SK-N-SH (cell line): Measurements from ENCODE around the gene RASGRP4. TPM values are rescaled to one million over a fixed set of nuclear protein-coding genes. Genes with fewer than 3 reads are reported as not detected.

Experiments
- CTCF ChIA-PET: fragments of 300-600, 350-600 bp; formaldehyde crosslinking; extraction: SDS; loops from one replicate; lab custom pipeline; 2021; lab: Yijun Ruan, JAX
- POLR2A ChIA-PET: fragments of 350-600 bp; sonication (Branson Sonifier 250); formaldehyde crosslinking; extraction: SDS; loops from one replicate; lab custom pipeline; 2020; ENCODE audit warnings: antibody characterized with exemption, inconsistent platforms; lab: Yijun Ruan, JAX
- DNase-seq: peaks from one replicate; pipeline ENCODE4 v3.0.0; 2012
- H2AFZ ChIP-seq: fragments of 200-600 bp; sonication (generic); 2 replicates; pipeline ENCODE4 v1.8.1; 2016; ENCODE audit warnings: antibody characterized with exemption, mild to moderate bottlenecking, low read depth
- H3F3A ChIP-seq: fragments of 200-600 bp; sonication (generic); replicated peaks from 2 replicates; pipeline ENCODE3; 2016; ENCODE audit warnings: antibody characterized with exemption, mild to moderate bottlenecking; ENCODE audit not compliant: insufficient read depth
- H3K27ac ChIP-seq, 2 experiments: fragments of 200-500 bp in 1 of 2; fragments of 200-600 bp in 1 of 2; sonication (Bioruptor generic) in 1 of 2; sonication (generic), shearing (Covaris generic) in 1 of 2; 2 replicates each; pipeline versions ENCODE4 v1.5.1 to v1.6.1; 2014 to 2016; ENCODE audit warnings: low read depth in 2 of 2, inconsistent platforms in 1 of 2, low read length in 1 of 2, mild to moderate bottlenecking in 1 of 2, mixed read lengths in 1 of 2
- H3K27me3 ChIP-seq: fragments of 200-600 bp; sonication (generic), shearing (Covaris generic); 2 replicates; pipeline ENCODE4 v1.6.1; 2016; ENCODE audit warnings: mixed run types; ENCODE audit not compliant: insufficient read depth
- H3K36me3 ChIP-seq, 2 experiments: fragments of 200-500 bp in 1 of 2; fragments of 200-600 bp in 1 of 2; sonication (Bioruptor generic) in 1 of 2; sonication (generic) in 1 of 2; replicated peaks in 1 of 2; 2 replicates each; pipeline versions ENCODE3 to v1.5.1; 2014 to 2016; ENCODE audit warnings: low read length in 1 of 2, mild to moderate bottlenecking in 1 of 2; ENCODE audit not compliant: insufficient read depth in 2 of 2, control insufficient read depth in 1 of 2
- H3K4me1 ChIP-seq, 2 experiments: fragments of 200-500 bp in 1 of 2; fragments of 200-600 bp in 1 of 2; sonication (Bioruptor generic) in 1 of 2; sonication (generic), shearing (Covaris generic) in 1 of 2; 2 replicates each; pipeline versions ENCODE4 v1.5.1 to v1.6.1; 2014 to 2016; ENCODE audit warnings: low read depth in 1 of 2, low read length in 1 of 2, mixed run types in 1 of 2; ENCODE audit not compliant: insufficient read depth in 2 of 2, control insufficient read depth in 1 of 2
- H3K4me2 ChIP-seq: fragments of 200-600 bp; sonication (generic), shearing (Covaris generic); 2 replicates; pipeline ENCODE4 v1.6.1; 2017; ENCODE audit warnings: mixed run types
- H3K4me3 ChIP-seq, 2 experiments: fragments of 200-500 bp in 1 of 2; fragments of 200-600 bp in 1 of 2; sonication (Bioruptor generic) in 1 of 2; sonication (generic), shearing (Covaris generic) in 1 of 2; 2 replicates each; pipeline versions ENCODE4 v1.5.1 to v1.8.1; 2014 to 2016; ENCODE audit warnings: low read depth in 2 of 2, inconsistent platforms in 1 of 2, low read length in 1 of 2, mild to moderate bottlenecking in 1 of 2, mixed read lengths in 1 of 2, moderate library complexity in 1 of 2
- H3K79me2 ChIP-seq: fragments of 200-600 bp; sonication (generic); 2 replicates; pipeline ENCODE4 v1.8.1; 2017; ENCODE audit warnings: mild to moderate bottlenecking; ENCODE audit not compliant: insufficient read depth
- H3K9ac ChIP-seq: fragments of 200-600 bp; sonication (generic); 2 replicates; pipeline ENCODE4 v1.6.1; 2017; ENCODE audit warnings: mixed run types
- H3K9me2 ChIP-seq: fragments of 200-600 bp; sonication (generic); 2 replicates; pipeline ENCODE4 v1.6.1; 2017; ENCODE audit warnings: mixed run types
- H3K9me3 ChIP-seq: fragments of 200-600 bp; sonication (generic); 2 replicates; pipeline ENCODE4 v1.6.1; 2017; ENCODE audit warnings: mixed run types, mild to moderate bottlenecking, moderate library complexity
- H4K20me1 ChIP-seq: fragments of 200-600 bp; sonication (generic); 2 replicates; pipeline ENCODE4 v1.6.1; 2017; ENCODE audit warnings: mild to moderate bottlenecking, mixed run types; ENCODE audit not compliant: insufficient read depth
- CHD2 ChIP-seq: fragments of 150-350 bp; IDR thresholded peaks from 2 replicates; pipeline ENCODE4 v1.6.1; 2018; ENCODE audit warnings: low read length; ENCODE audit not compliant: partially characterized antibody
- EP300 ChIP-seq, 2 experiments: IDR thresholded peaks; 2 replicates each; pipeline versions ENCODE4 v1.4.0 to v1.6.1; 2012; ENCODE audit warnings: borderline replicate concordance in 1 of 2, low read depth in 1 of 2, low read length in 1 of 2
- EZH2phosphoT487 ChIP-seq: fragments of 200-600 bp; sonication (generic); IDR thresholded peaks from 2 replicates; pipeline ENCODE4 v1.6.1; 2017; ENCODE audit warnings: low read depth, mixed run types, mild to moderate bottlenecking, antibody characterized with exemption, moderate library complexity, borderline replicate concordance
- FOXJ3 ChIP-seq: sonication (generic); formaldehyde crosslinking; IDR thresholded peaks from 2 replicates; pipeline ENCODE4 v1.5.1; 2020; ENCODE audit warnings: mild to moderate bottlenecking, missing genetic modification reagents
- FOXM1 ChIP-seq: IDR thresholded peaks from 2 replicates; pipeline ENCODE4 v1.4.0; 2012; ENCODE audit warnings: low read depth, mild to moderate bottlenecking
- GATA2 ChIP-seq: sonication (generic); formaldehyde crosslinking; IDR thresholded peaks from 2 replicates; pipeline ENCODE4 v1.5.0; 2020; ENCODE audit warnings: mild to moderate bottlenecking, missing genetic modification reagents
- MEF2A ChIP-seq: IDR thresholded peaks from 2 replicates; pipeline ENCODE4 v1.4.0; 2012; ENCODE audit warnings: low read depth, borderline replicate concordance
- MXI1 ChIP-seq: IDR thresholded peaks from 2 replicates; pipeline ENCODE4 v1.6.1; 2012; ENCODE audit warnings: mild to moderate bottlenecking, low read depth, low read length, improper control_type of control experiment
- NFIC ChIP-seq: IDR thresholded peaks from 2 replicates; pipeline ENCODE4 v1.4.0; 2012; ENCODE audit warnings: borderline replicate concordance
- NRF1 ChIP-seq: IDR thresholded peaks from 2 replicates; pipeline ENCODE4 v1.6.1; 2012; ENCODE audit warnings: low read depth, mild to moderate bottlenecking, low read length
- POLR2AphosphoS5 ChIP-seq: IDR thresholded peaks from 2 replicates; pipeline ENCODE4 v1.6.1; 2012; ENCODE audit warnings: low read depth, low read length
- RCOR1 ChIP-seq: fragments of 150-350 bp; IDR thresholded peaks from 2 replicates; pipeline ENCODE4 v1.6.1; 2017; ENCODE audit warnings: antibody characterized with exemption, low read length
- SIN3A ChIP-seq: IDR thresholded peaks from 2 replicates; pipeline ENCODE4 v1.6.1; 2012; ENCODE audit warnings: low read depth, mild to moderate bottlenecking, low read length, moderate library complexity, borderline replicate concordance
- SMC3 ChIP-seq: IDR thresholded peaks from 2 replicates; pipeline ENCODE4 v1.6.1; 2012; ENCODE audit warnings: low read depth, low read length, improper control_type of control experiment
- TCF12 ChIP-seq: IDR thresholded peaks from 2 replicates; pipeline ENCODE4 v1.4.0; 2012
- TEAD4 ChIP-seq: IDR thresholded peaks from 2 replicates; pipeline ENCODE4 v1.4.0; 2012; ENCODE audit warnings: mild to moderate bottlenecking, borderline replicate concordance; ENCODE audit not compliant: insufficient read depth
- YY1 ChIP-seq: IDR thresholded peaks from 2 replicates; pipeline ENCODE4 v1.4.0; 2012; ENCODE audit warnings: low read depth, mild to moderate bottlenecking
- WGBS: methylation state at CpG from one replicate; pipeline ENCODE4 v1.1.6; 2017; ENCODE audit warnings: low lambda C conversion rate; 5-methylcytosine and 5-hydroxymethylcytosine counted together
- polyA plus RNA-seq, 3 experiments: library from polyadenylated mRNA; depleted of rRNA; stranded (reverse); fragments of >200 nt; gene quantifications; 2 replicates each; pipeline ENCODE4 v1.2.3, GENCODE V29; 2012
- TF ChIP-seq, protein P1 (sequence below): IDR thresholded peaks from 2 replicates; pipeline ENCODE4 v1.6.1; 2012; ENCODE audit warnings: mild to moderate bottlenecking, low read depth, low read length, moderate library complexity
- TF ChIP-seq, protein P2 (sequence below): IDR thresholded peaks from 2 replicates; pipeline ENCODE4 v1.4.0; 2012; ENCODE audit warnings: low read depth, borderline replicate concordance

Gene RASGRP4
- polyA plus RNA-seq, 1 of the 3 experiments (the other 2 are of a cell fraction): not detected

GRCh38 chr19:38386971-38387549, 39.0 kb downstream of the RASGRP4 start:
- Histone ChIP-seq H3K27me3 (no peaks in the 10 kb centered on the region), H3K4me3 (peak overlapping the region; percentile 84 to 99), H3K4me2 (peak overlapping the region; percentile 98), H3F3A (peaks cover 22% of the 10 kb centered on the region), H3K9ac (peak overlapping the region; percentile 70), H3K9me3 (no peaks in the 10 kb centered on the region), H3K27ac (peak overlapping the region; percentile 88 to 95), H4K20me1 (0 out of 2 replicates have a peak, but pooled peaks cover 5% of the 10 kb centered on the region), H3K4me1 (peaks cover 9 to 13% of the 10 kb centered on the region in 2 experiments; a peak in 2 of 4 replicates), H2AFZ (peak overlapping the region; percentile 78; the same call in 1 of the 2 replicates), H3K36me3 (peaks cover 16 to 26% of the 10 kb centered on the region in 2 experiments), H3K79me2 (peaks cover 30% of the 10 kb centered on the region), H3K9me2 (no peaks in the 10 kb centered on the region)
- TF ChIP-seq GATA2 (CRISPR knock-in tag): no peak
- no peak for TF ChIP-seq MXI1
- no peak for TF ChIP-seq SMC3
- no peak for TF ChIP-seq FOXM1
- TF ChIP-seq TCF12: no peak
- TF ChIP-seq TEAD4: no peak
- no peak for TF ChIP-seq NFIC
- no peak for TF ChIP-seq EZH2phosphoT487
- no peak for TF ChIP-seq RCOR1
- no peak for TF ChIP-seq POLR2AphosphoS5
- TF ChIP-seq NRF1: no peak
- no peak for TF ChIP-seq FOXJ3
- TF ChIP-seq CHD2: no peak
- DNase-seq: peak; percentile 63
- WGBS: 61% methylated on average over 28 of the region's 36 CpGs
- POLR2A ChIA-PET: interaction anchor here (0.6 to 4.1 kb wide), 5 partner anchors 12 to 588 kb away, joined by 3 to 30 read pairs (median 7); partner anchors contain the start of genes FAM98C, FBXO17 and PSMD8
- CTCF ChIA-PET: interaction anchor here (0.8 to 4.1 kb wide), 5 partner anchors 11 to 543 kb away, joined by 3 to 34 read pairs (median 4); partner anchors contain the start of genes CATSPERG, FAM98C, MRPS12 and SARS2

DNA sequence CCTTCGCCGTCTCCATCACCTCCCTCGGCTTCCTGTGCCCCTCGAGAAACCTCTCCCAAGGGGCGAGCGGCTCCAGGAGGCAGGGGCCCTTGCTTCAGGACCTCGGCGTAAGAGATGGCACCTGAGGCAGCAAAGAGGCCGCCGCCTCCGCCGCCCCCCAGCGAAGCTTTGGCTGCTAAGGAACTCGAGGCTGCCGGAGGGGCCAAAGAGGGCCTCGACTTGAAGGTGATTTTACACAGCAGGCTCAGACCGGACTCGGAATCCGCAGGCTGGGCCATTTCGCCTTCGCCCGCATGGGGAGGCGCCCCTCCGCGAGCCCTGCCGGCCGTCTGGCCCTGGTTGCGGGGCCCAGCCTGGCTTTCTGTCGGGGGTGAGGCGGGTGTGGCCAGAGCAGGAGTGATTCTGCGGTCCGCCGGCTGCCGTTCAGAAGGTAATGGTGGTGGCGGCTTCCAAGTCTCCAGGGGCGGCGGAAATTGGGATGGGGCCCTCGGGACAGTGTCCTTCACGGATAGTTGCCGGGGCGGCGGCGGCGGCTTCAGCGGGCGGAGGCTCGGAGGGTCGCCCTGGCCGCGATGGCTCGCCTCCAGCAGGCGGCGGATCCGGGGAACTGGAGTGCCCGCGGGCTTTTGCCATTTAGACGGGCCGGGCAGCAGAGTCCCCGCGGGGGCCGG, 39.6 kb downstream of the RASGRP4 start:
- TF ChIP-seq EZH2phosphoT487: no peak
- no peak for TF ChIP-seq SIN3A
- TF ChIP-seq EP300 (IDR thresholded peaks at IDR 0.05; ENCODE audit: borderline replicate concordance in 1 of 2, low read depth in 1 of 2, low read length in 1 of 2): no peak
- TF ChIP-seq, protein P1, sequence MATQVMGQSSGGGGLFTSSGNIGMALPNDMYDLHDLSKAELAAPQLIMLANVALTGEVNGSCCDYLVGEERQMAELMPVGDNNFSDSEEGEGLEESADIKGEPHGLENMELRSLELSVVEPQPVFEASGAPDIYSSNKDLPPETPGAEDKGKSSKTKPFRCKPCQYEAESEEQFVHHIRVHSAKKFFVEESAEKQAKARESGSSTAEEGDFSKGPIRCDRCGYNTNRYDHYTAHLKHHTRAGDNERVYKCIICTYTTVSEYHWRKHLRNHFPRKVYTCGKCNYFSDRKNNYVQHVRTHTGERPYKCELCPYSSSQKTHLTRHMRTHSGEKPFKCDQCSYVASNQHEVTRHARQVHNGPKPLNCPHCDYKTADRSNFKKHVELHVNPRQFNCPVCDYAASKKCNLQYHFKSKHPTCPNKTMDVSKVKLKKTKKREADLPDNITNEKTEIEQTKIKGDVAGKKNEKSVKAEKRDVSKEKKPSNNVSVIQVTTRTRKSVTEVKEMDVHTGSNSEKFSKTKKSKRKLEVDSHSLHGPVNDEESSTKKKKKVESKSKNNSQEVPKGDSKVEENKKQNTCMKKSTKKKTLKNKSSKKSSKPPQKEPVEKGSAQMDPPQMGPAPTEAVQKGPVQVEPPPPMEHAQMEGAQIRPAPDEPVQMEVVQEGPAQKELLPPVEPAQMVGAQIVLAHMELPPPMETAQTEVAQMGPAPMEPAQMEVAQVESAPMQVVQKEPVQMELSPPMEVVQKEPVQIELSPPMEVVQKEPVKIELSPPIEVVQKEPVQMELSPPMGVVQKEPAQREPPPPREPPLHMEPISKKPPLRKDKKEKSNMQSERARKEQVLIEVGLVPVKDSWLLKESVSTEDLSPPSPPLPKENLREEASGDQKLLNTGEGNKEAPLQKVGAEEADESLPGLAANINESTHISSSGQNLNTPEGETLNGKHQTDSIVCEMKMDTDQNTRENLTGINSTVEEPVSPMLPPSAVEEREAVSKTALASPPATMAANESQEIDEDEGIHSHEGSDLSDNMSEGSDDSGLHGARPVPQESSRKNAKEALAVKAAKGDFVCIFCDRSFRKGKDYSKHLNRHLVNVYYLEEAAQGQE: no peak
- no peak for TF ChIP-seq MEF2A
- no peak for TF ChIP-seq TCF12
- TF ChIP-seq TEAD4: no peak
- no peak for TF ChIP-seq YY1
- TF ChIP-seq MXI1: no peak
- TF ChIP-seq POLR2AphosphoS5: no peak
- TF ChIP-seq, protein P2, sequence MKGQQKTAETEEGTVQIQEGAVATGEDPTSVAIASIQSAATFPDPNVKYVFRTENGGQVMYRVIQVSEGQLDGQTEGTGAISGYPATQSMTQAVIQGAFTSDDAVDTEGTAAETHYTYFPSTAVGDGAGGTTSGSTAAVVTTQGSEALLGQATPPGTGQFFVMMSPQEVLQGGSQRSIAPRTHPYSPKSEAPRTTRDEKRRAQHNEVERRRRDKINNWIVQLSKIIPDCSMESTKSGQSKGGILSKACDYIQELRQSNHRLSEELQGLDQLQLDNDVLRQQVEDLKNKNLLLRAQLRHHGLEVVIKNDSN: no peak
- H3K4me1 ChIP-seq: peaks cover 9 to 13% of the 10 kb centered on the region in 2 experiments; a peak in 2 of 4 replicates
- no peaks in the 10 kb centered on the region for H3K9me3 ChIP-seq
- H3K9ac ChIP-seq: peak overlapping the region; percentile 70; the same call in 1 of the 2 replicates
- H3F3A ChIP-seq: peaks cover 20% of the 10 kb centered on the region
- H3K27ac ChIP-seq: peak overlapping the region in 1 of 2 experiments; percentile 95; a peak in 1 of 4 replicates
- 0 out of 2 replicates have a peak, but pooled peaks cover 5% of the 10 kb centered on the region for H4K20me1 ChIP-seq
- CTCF ChIA-PET: interaction anchor here (1.2 kb wide), 1 partner anchor 544 kb away, joined by 3 read pairs; the partner anchor contains the start of genes MRPS12 and SARS2
- peaks cover 24% of the 10 kb centered on the region for H3K79me2 ChIP-seq
- WGBS: 89% methylated on average over 36 of the region's 61 CpGs
- no peak overlapping the region for H2AFZ ChIP-seq
- H3K36me3 ChIP-seq: peaks cover 13 to 29% of the 10 kb centered on the region in 2 experiments
- H3K9me2 ChIP-seq: no peaks in the 10 kb centered on the region
- no peak for DNase-seq
- POLR2A ChIA-PET: no interaction called here
- peak overlapping the region in 1 of 2 experiments; percentile 99; a peak in 2 of 4 replicates for H3K4me3 ChIP-seq
- peak overlapping the region; percentile 98 for H3K4me2 ChIP-seq
- H3K27me3 ChIP-seq: no peaks in the 10 kb centered on the region
